HEK293T (cell line): ENCODE data around the gene SPDYE2B.
"Not testable (repeated sequence)": the region's sequence is repeated elsewhere in the genome, so short reads cannot be mapped to it uniquely, and the experiment has no call there.

Source experiments
- CTCF ChIA-PET: fragments of 350-600 bp; formaldehyde crosslinking; extraction: SDS; loops from one replicate; lab custom pipeline; 2021; ENCODE audit warnings: antibody characterized with exemption, inconsistent platforms; lab: Yijun Ruan, JAX
- POLR2A ChIA-PET: fragments of 350-600 bp; formaldehyde crosslinking; extraction: SDS; loops from one replicate; lab custom pipeline; 2020; ENCODE audit warnings: antibody characterized with exemption, inconsistent platforms; lab: Yijun Ruan, JAX
- DNase-seq: peaks from one replicate; pipeline ENCODE4 v3.0.0; 2012; ENCODE audit warnings: mixed read lengths; ENCODE audit errors: extremely low spot score

SPDYE2B gene

DNA sequence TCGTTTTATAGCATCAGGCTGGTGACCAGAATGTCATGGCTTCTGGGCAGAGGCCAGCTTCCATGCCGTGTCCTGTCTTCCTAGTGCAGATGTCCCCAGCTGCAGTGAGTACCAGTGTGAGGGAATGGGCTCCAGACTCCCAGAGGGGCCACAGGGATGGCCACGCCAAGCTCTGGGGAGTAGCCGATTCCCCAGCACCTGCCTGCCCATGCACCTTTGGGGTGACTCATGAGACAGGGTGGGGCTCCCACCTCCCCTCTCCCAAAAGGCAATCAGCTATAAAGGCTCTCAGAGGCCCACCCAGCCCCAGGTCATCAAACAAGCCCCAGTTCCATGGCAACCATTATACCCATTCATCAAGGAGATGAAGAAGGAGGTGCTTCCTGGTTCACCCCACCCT, at the start of gene SPDYE2B:
SPDYE2B (plus strand) TSS at position 396 of the 400 bp plus-strand sequence. CDS start 2,030 bp downstream, outside the sequence.
- POLR2A ChIA-PET, DNase-seq, CTCF ChIA-PET: not testable (repeated sequence)

DNA sequence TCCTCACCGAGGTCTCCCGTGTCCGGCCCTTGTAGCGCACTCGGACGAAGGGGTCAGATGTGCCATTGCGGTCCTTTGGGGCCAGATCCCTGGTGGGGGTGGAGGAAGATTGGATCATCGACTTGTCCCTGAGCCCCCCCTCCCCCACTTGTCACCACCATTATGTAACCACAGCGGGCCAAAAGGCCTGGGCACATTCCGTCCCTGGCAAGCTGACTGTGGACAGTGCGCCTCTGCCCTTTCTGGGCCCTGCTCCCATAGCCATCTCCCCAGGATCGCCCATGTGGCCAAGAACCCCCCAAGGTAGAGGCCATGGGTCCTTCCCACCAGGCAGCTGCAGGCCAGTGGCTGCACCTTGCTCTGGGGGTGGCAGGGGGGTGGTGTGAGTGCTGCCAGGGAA, 47.8 kb upstream of the SPDYE2B start:
- DNase-seq, CTCF ChIA-PET, POLR2A ChIA-PET: not testable (repeated sequence)

DNA sequence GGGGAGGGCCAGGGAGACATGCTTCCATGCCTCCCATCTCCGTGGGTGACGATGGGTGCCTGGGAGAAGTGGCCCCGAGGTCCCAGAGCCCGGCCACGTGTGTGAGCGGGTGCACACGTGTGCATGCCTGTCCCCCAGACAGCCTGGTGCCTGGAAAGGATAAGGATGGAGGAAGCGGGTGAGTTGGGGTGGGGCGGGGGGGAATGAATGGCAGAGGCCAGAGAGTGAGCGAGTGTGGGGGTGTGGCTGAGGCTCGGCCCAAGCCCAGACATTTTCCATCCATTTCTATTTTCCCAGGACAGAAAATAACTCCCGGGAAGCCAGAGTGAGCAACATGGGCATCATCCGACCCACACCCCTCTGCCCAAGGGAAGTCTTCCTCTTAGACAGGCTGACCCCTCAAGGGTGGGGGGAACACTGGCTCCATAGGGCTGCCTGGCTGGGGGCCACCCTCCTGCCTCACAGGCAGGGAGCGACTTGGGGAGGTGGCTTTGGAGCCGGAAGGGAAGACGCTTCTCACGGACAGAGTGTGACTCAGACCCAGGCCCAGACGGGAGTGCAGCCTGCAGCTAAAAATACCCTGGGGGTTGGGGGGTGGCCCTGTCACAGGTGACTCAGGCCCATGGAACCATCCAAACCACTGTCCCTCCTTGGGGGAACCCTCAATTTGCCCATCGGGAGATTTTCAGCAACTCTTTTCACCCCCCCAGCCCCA, 45.5 kb upstream of the SPDYE2B start:
- CTCF ChIA-PET, DNase-seq, POLR2A ChIA-PET: not testable (repeated sequence)

GRCh38 chr7:102606848-102607247, 43.3 kb upstream of the SPDYE2B start:
- DNase-seq, CTCF ChIA-PET, POLR2A ChIA-PET: not testable (repeated sequence)

GRCh38 chr7:102609734-102610133, 40.4 kb upstream of the SPDYE2B start:
- POLR2A ChIA-PET, CTCF ChIA-PET, DNase-seq: not testable (repeated sequence)

DNA sequence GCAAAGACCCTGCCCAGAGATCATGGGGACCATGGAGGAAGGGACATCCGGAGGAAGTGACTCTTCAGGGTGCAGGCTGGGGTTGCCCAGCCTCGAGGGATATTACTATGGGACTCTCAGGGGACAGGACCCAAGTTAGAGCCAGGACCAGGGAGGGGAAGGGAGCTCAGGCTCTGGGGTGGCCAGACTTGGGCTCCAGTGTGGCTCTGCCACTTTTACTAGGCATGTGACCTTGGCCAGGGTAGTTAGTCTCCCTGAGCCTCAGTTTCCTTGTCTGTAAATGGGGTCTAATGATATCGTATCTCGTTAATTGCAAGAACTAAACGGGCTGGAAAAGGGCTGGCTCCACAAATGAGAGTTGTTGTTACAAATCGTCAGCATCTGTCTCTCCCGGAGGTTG, 39.7 kb upstream of the SPDYE2B start:
- CTCF ChIA-PET, POLR2A ChIA-PET, DNase-seq: not testable (repeated sequence)

GRCh38 chr7:102611013-102611674, 39.0 kb upstream of the SPDYE2B start:
- POLR2A ChIA-PET, CTCF ChIA-PET: not testable (repeated sequence)

DNA sequence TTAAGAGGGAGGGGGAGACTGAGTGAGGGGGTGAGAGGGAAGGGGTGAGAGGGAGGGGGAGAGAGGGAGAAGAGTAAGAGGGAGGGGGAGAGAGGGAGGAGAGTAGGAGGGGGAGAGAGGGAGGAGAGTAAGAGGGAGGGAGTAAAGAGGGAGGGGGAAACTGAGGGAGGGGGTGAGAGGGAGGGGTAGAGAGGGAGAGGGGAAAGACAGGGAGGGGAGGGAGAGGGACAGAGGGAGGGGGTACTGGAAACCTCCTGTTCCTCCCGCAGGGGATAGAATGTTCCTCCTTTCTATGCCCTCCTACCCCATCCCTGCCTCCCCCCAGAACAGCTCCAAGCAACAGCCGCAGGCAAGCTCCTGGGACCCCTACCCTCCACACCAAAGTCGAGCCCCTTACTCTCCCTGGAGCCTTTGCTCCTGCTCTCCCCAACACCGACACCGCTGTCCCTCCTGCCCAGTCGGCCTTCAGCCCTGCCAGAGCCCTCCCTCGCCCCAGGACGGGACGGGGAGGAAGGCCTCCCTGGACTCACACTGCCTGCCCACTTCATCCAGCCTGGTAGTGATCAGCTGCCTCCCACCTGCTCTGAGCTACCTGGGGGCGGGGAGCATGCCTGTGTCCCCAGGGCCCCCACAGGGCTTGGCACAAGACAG, 38.3 kb upstream of the SPDYE2B start:
- POLR2A ChIA-PET, DNase-seq, CTCF ChIA-PET: not testable (repeated sequence)

More at GRCh38 chr7:102611013-102611674, 39.0 kb upstream of the SPDYE2B start:
- DNase-seq: not testable (repeated sequence)

- DNase-seq, POLR2A ChIA-PET, CTCF ChIA-PET: not testable (repeated sequence)
Measured at GRCh38 chr7:102613575-102614345, 36.4 kb upstream of the SPDYE2B start.

GRCh38 chr7:102614346-102614697, 35.8 kb upstream of the SPDYE2B start:
- DNase-seq, CTCF ChIA-PET, POLR2A ChIA-PET: not testable (repeated sequence)

DNA sequence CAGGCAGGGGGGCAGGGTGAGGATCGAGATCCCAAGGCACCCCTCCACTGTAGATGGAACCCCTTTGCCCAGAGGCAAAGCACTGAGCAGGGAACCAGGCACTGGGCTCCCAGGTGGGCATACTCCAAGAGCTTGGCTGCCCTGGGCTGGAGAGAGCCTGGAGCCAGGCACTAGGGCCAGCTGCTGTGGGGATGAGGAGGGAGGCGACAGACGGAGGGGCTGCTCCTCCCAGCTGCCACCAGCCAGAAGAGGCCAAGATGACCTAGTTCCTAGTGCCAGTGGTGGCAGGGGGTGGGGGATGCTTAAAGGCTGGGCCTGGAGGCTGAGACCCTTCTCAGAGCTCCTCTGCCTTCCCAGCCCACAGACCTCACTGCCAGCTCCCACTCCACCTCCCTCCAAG, 35.2 kb upstream of the SPDYE2B start:
- DNase-seq, CTCF ChIA-PET, POLR2A ChIA-PET: not testable (repeated sequence)

- DNase-seq, CTCF ChIA-PET, POLR2A ChIA-PET: not testable (repeated sequence)
Measured at GRCh38 chr7:102615930-102616329, 34.2 kb upstream of the SPDYE2B start.

GRCh38 chr7:102616507-102617125, 33.5 kb upstream of the SPDYE2B start, which contains the start of gene RASA4:
Gene RASA4 (minus strand): TSS chr7:102616756. CDS start chr7:102616689, 67 bp downstream.
- DNase-seq, POLR2A ChIA-PET: not testable (repeated sequence)

DNA sequence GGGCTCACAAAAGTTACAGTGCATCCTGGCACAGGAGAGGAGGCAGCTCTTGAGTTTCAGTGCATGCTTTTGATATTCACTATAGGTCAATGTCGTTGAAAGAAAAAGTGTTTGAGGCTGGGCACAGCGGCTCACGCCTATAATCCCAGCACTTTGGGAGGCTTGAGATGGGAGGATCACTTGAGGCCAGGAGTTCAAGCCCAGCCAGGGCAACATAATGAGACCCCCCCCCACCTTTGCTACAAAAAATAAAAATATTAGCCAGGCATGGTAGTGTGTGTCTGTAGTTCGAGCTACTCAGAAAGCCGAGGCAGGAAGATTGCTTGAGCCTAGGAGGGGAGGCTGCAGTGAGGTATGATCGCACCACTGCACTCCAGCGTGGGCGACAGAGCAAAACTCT, 32.0 kb upstream of the SPDYE2B start:
- POLR2A ChIA-PET, CTCF ChIA-PET, DNase-seq: not testable (repeated sequence)

More at GRCh38 chr7:102616507-102617125, 33.5 kb upstream of the SPDYE2B start, which contains the start of gene RASA4:
- CTCF ChIA-PET: not testable (repeated sequence)

DNA sequence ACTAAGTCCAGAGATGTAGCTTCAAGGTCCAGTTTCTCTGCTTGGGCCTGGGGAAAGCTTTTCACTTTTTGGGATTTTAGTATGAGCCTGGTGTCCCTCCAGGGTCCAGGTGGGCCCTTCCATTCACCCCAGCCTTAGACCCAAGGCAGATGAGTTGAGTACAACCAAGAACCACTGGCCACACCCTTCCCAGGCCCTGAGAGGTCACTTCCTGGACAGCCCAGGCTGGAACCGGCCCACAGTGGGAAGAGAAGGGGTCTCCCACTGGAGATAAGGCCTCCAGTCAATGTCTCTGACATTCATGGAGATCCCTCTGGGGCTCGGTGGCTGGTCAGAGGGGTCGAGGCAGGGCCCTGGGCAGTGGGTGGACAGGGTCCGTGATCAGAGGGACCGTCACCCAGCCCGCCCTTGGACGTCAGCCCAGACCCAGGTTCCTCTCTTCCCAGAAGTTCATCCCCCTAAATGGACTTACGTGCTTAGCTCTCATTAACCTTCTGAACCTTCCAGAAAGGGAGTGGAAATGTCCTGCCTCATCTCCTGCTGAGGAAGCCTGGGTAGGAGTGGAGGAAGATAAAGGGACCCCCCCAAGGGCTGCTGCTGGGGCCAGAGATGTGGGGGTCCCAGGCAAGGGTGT, 22.7 kb upstream of the SPDYE2B start:
- POLR2A ChIA-PET, CTCF ChIA-PET, DNase-seq: not testable (repeated sequence)

DNA sequence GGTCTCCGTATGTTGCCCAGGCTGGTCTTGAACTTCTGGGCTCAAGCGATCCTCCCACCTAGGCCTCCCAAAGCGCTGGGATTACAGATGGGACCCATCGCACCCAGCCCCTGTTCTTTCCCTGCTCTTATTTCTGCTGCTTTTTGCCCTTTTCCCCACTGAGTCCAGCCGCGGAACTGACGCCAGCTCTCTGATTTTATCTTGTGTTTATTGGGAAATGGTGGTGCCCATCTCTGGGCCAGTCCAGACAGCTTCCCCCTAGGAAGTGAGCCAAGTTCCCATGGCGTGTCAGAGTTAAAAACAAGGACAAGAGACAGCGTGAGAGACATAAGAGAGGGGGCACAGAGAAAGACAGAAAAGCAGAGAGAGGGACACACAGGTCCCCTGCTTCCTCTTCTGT, 19.5 kb upstream of the SPDYE2B start:
- POLR2A ChIA-PET, CTCF ChIA-PET, DNase-seq: not testable (repeated sequence)

- DNase-seq, POLR2A ChIA-PET, CTCF ChIA-PET: not testable (repeated sequence)
Measured at GRCh38 chr7:102634299-102634698, 15.8 kb upstream of the SPDYE2B start.
